ENCODE results near the gene TMEM167B.
A peak's percentile ranks its signal among the peaks of the same experiment; 100 is the strongest.

Gene TMEM167B

GRCh38 chr1:109084563-109085517 is 5.7 kb upstream of the TMEM167B start:
- Histone ChIP-seq H3K4me3 (ENCODE audit: low read depth, low read length) (no peak overlapping the region), H3K9me3 (ENCODE audit: control insufficient read depth, insufficient read depth, low read length) (no peaks in the 10 kb centered on the region), H3K4me1 (ENCODE audit: control insufficient read depth, insufficient read depth, low read length) (peaks cover 8% of the 10 kb centered on the region), H3K36me3 (ENCODE audit: control insufficient read depth, insufficient read depth, low read length) (no peaks in the 10 kb centered on the region), H3K9ac (ENCODE audit: low read depth, low read length) (no peak overlapping the region), H3K27me3 (ENCODE audit: control insufficient read depth, insufficient read depth, low read length) (no peaks in the 10 kb centered on the region)

GRCh38 chr1:109089242-109090015 is 1.1 kb upstream of the TMEM167B start:
- Histone ChIP-seq H3K9ac (ENCODE audit: low read depth, low read length) (no peak overlapping the region), H3K27me3 (ENCODE audit: control insufficient read depth, insufficient read depth, low read length) (no peaks in the 10 kb centered on the region), H3K9me3 (ENCODE audit: control insufficient read depth, insufficient read depth, low read length) (no peaks in the 10 kb centered on the region), H3K4me1 (ENCODE audit: control insufficient read depth, insufficient read depth, low read length) (peaks cover 5% of the 10 kb centered on the region), H3K4me3 (ENCODE audit: low read depth, low read length) (peak overlapping the region; percentile 77), H3K36me3 (ENCODE audit: control insufficient read depth, insufficient read depth, low read length) (peaks cover 4% of the 10 kb centered on the region)

- Histone ChIP-seq H3K4me1 (ENCODE audit: control insufficient read depth, insufficient read depth, low read length) (peaks cover 5% of the 10 kb centered on the region), H3K9me3 (ENCODE audit: control insufficient read depth, insufficient read depth, low read length) (no peaks in the 10 kb centered on the region), H3K36me3 (ENCODE audit: control insufficient read depth, insufficient read depth, low read length) (peaks cover 4% of the 10 kb centered on the region), H3K27me3 (ENCODE audit: control insufficient read depth, insufficient read depth, low read length) (no peaks in the 10 kb centered on the region), H3K9ac (ENCODE audit: low read depth, low read length) (peak overlapping the region; percentile 92), H3K4me3 (ENCODE audit: low read depth, low read length) (peak overlapping the region; percentile 77)
These were observed 694 bp downstream of the TMEM167B start for GRCh38 chr1:109091078-109091838.

- no peaks in the 10 kb centered on the region for H3K27me3 ChIP-seq (ENCODE audit: control insufficient read depth, insufficient read depth, low read length)
- peaks cover 5% of the 10 kb centered on the region for H3K4me1 ChIP-seq (ENCODE audit: control insufficient read depth, insufficient read depth, low read length)
- no peaks in the 10 kb centered on the region for H3K9me3 ChIP-seq (ENCODE audit: control insufficient read depth, insufficient read depth, low read length)
- H3K4me3 ChIP-seq (ENCODE audit: low read depth, low read length) = peak overlapping the region; percentile 77
- H3K36me3 ChIP-seq (ENCODE audit: control insufficient read depth, insufficient read depth, low read length) = peaks cover 4% of the 10 kb centered on the region
- no peak overlapping the region for H3K9ac ChIP-seq (ENCODE audit: low read depth, low read length)
These were observed 1.3 kb downstream of the TMEM167B start for GRCh38 chr1:109091839-109092193.

GRCh38 chr1:109094377-109094803 is 3.8 kb downstream of the TMEM167B start:
- no peak overlapping the region for H3K4me3 ChIP-seq (ENCODE audit: low read depth, low read length)
- H3K27me3 ChIP-seq (ENCODE audit: control insufficient read depth, insufficient read depth, low read length) = no peaks in the 10 kb centered on the region
- peaks cover 4% of the 10 kb centered on the region for H3K36me3 ChIP-seq (ENCODE audit: control insufficient read depth, insufficient read depth, low read length)
- no peaks in the 10 kb centered on the region for H3K9me3 ChIP-seq (ENCODE audit: control insufficient read depth, insufficient read depth, low read length)
- peaks cover 5% of the 10 kb centered on the region for H3K4me1 ChIP-seq (ENCODE audit: control insufficient read depth, insufficient read depth, low read length)
- no peak overlapping the region for H3K9ac ChIP-seq (ENCODE audit: low read depth, low read length)

- Histone ChIP-seq H3K9me3 (ENCODE audit: control insufficient read depth, insufficient read depth, low read length) (no peaks in the 10 kb centered on the region), H3K36me3 (ENCODE audit: control insufficient read depth, insufficient read depth, low read length) (peaks cover 4% of the 10 kb centered on the region), H3K4me1 (ENCODE audit: control insufficient read depth, insufficient read depth, low read length) (peaks cover 5% of the 10 kb centered on the region), H3K9ac (ENCODE audit: low read depth, low read length) (no peak overlapping the region), H3K27me3 (ENCODE audit: control insufficient read depth, insufficient read depth, low read length) (no peaks in the 10 kb centered on the region), H3K4me3 (ENCODE audit: low read depth, low read length) (no peak overlapping the region)
These were observed 4.3 kb downstream of the TMEM167B start for GRCh38 chr1:109094871-109095270.

- Histone ChIP-seq H3K9ac (ENCODE audit: low read depth, low read length) (no peak overlapping the region), H3K9me3 (ENCODE audit: control insufficient read depth, insufficient read depth, low read length) (no peaks in the 10 kb centered on the region), H3K36me3 (ENCODE audit: control insufficient read depth, insufficient read depth, low read length) (peaks cover 4% of the 10 kb centered on the region), H3K4me1 (ENCODE audit: control insufficient read depth, insufficient read depth, low read length) (peaks cover 5% of the 10 kb centered on the region), H3K4me3 (ENCODE audit: low read depth, low read length) (no peak overlapping the region), H3K27me3 (ENCODE audit: control insufficient read depth, insufficient read depth, low read length) (no peaks in the 10 kb centered on the region)
These were observed 5.1 kb downstream of the TMEM167B start for GRCh38 chr1:109095631-109096030.

- Histone ChIP-seq H3K9ac (ENCODE audit: low read depth, low read length) (no peak overlapping the region), H3K4me3 (ENCODE audit: low read depth, low read length) (no peak overlapping the region), H3K9me3 (ENCODE audit: control insufficient read depth, insufficient read depth, low read length) (no peaks in the 10 kb centered on the region)
These were observed 5.6 kb downstream of the TMEM167B start for GRCh38 chr1:109096120-109096519.

GRCh38 chr1:109099938-109100773 is 9.6 kb downstream of the TMEM167B start:
- no peaks in the 10 kb centered on the region for H3K4me1 ChIP-seq (ENCODE audit: control insufficient read depth, insufficient read depth, low read length)
- H3K36me3 ChIP-seq (ENCODE audit: control insufficient read depth, insufficient read depth, low read length) = no peaks in the 10 kb centered on the region
- H3K9ac ChIP-seq (ENCODE audit: low read depth, low read length) = peak overlapping the region; percentile 97
- H3K27me3 ChIP-seq (ENCODE audit: control insufficient read depth, insufficient read depth, low read length) = no peaks in the 10 kb centered on the region
- H3K4me3 ChIP-seq (ENCODE audit: low read depth, low read length) = peak overlapping the region; percentile 88
- no peaks in the 10 kb centered on the region for H3K9me3 ChIP-seq (ENCODE audit: control insufficient read depth, insufficient read depth, low read length)

More at GRCh38 chr1:109096120-109096519, 5.6 kb downstream of the TMEM167B start:
- Histone ChIP-seq H3K4me1 (ENCODE audit: control insufficient read depth, insufficient read depth, low read length) (peaks cover 5% of the 10 kb centered on the region), H3K27me3 (ENCODE audit: control insufficient read depth, insufficient read depth, low read length) (no peaks in the 10 kb centered on the region), H3K36me3 (ENCODE audit: control insufficient read depth, insufficient read depth, low read length) (peaks cover 4% of the 10 kb centered on the region)

- Histone ChIP-seq H3K9me3 (ENCODE audit: control insufficient read depth, insufficient read depth, low read length) (no peaks in the 10 kb centered on the region), H3K4me1 (ENCODE audit: control insufficient read depth, insufficient read depth, low read length) (no peaks in the 10 kb centered on the region), H3K4me3 (ENCODE audit: low read depth, low read length) (no peak overlapping the region), H3K27me3 (ENCODE audit: control insufficient read depth, insufficient read depth, low read length) (peaks cover 9% of the 10 kb centered on the region), H3K9ac (ENCODE audit: low read depth, low read length) (no peak overlapping the region), H3K36me3 (ENCODE audit: control insufficient read depth, insufficient read depth, low read length) (no peaks in the 10 kb centered on the region)
These were observed 14.0 kb downstream of the TMEM167B start for GRCh38 chr1:109104364-109105151.

Data from iPS-15b (cell line).